HCT116 (cell line): ENCODE results near the gene DOCK3.

ENCODE experiments used
- CEBPB ChIP-seq: IDR thresholded peaks from 2 replicates; pipeline ENCODE4 v1.6.1; 2012; ENCODE audit warnings: low read depth
- EGR1 ChIP-seq: IDR thresholded peaks from 2 replicates; pipeline ENCODE4 v1.6.1; 2012; ENCODE audit warnings: low read depth
- FOSL1 ChIP-seq: IDR thresholded peaks from 2 replicates; pipeline ENCODE4 v1.6.1; 2012; ENCODE audit warnings: low read depth
- JUND ChIP-seq: IDR thresholded peaks from 2 replicates; pipeline ENCODE4 v1.6.1; 2012
- MAX ChIP-seq: IDR thresholded peaks from 2 replicates; pipeline ENCODE4 v1.6.1; 2012
- POLR2AphosphoS5 ChIP-seq: IDR thresholded peaks from 2 replicates; pipeline ENCODE4 v1.6.1; 2011; ENCODE audit warnings: mild to moderate bottlenecking, low read depth, low read length, moderate library complexity
- TF ChIP-seq, protein P1 (sequence below): IDR thresholded peaks from 2 replicates; pipeline ENCODE4 v1.6.1; 2012; ENCODE audit warnings: low read depth
- TF ChIP-seq, protein P2 (sequence below), 3 experiments: fragments of 200-600 bp in 1 of 3; sonication (generic) in 1 of 3; IDR thresholded peaks in 2 of 3; conservative IDR thresholded peaks in 1 of 3; 2 replicates each; pipeline ENCODE4 v1.5.1; 2012 to 2017; ENCODE audit warnings: low read depth in 2 of 3, low read length in 2 of 3, antibody characterized with exemption in 1 of 3, borderline replicate concordance in 1 of 3, control low read depth in 1 of 3, mild to moderate bottlenecking in 1 of 3, mixed read lengths in 1 of 3, mixed run types in 1 of 3, moderate library complexity in 1 of 3; ENCODE audit not compliant: insufficient read depth in 1 of 3

- TF ChIP-seq MAX = no peak
- no peak for TF ChIP-seq EGR1
- TF ChIP-seq JUND = no peak
- peak; percentile 65 for TF ChIP-seq POLR2AphosphoS5
- TF ChIP-seq, protein P1, sequence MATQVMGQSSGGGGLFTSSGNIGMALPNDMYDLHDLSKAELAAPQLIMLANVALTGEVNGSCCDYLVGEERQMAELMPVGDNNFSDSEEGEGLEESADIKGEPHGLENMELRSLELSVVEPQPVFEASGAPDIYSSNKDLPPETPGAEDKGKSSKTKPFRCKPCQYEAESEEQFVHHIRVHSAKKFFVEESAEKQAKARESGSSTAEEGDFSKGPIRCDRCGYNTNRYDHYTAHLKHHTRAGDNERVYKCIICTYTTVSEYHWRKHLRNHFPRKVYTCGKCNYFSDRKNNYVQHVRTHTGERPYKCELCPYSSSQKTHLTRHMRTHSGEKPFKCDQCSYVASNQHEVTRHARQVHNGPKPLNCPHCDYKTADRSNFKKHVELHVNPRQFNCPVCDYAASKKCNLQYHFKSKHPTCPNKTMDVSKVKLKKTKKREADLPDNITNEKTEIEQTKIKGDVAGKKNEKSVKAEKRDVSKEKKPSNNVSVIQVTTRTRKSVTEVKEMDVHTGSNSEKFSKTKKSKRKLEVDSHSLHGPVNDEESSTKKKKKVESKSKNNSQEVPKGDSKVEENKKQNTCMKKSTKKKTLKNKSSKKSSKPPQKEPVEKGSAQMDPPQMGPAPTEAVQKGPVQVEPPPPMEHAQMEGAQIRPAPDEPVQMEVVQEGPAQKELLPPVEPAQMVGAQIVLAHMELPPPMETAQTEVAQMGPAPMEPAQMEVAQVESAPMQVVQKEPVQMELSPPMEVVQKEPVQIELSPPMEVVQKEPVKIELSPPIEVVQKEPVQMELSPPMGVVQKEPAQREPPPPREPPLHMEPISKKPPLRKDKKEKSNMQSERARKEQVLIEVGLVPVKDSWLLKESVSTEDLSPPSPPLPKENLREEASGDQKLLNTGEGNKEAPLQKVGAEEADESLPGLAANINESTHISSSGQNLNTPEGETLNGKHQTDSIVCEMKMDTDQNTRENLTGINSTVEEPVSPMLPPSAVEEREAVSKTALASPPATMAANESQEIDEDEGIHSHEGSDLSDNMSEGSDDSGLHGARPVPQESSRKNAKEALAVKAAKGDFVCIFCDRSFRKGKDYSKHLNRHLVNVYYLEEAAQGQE = no peak
- TF ChIP-seq FOSL1 = no peak
- TF ChIP-seq, protein P2, sequence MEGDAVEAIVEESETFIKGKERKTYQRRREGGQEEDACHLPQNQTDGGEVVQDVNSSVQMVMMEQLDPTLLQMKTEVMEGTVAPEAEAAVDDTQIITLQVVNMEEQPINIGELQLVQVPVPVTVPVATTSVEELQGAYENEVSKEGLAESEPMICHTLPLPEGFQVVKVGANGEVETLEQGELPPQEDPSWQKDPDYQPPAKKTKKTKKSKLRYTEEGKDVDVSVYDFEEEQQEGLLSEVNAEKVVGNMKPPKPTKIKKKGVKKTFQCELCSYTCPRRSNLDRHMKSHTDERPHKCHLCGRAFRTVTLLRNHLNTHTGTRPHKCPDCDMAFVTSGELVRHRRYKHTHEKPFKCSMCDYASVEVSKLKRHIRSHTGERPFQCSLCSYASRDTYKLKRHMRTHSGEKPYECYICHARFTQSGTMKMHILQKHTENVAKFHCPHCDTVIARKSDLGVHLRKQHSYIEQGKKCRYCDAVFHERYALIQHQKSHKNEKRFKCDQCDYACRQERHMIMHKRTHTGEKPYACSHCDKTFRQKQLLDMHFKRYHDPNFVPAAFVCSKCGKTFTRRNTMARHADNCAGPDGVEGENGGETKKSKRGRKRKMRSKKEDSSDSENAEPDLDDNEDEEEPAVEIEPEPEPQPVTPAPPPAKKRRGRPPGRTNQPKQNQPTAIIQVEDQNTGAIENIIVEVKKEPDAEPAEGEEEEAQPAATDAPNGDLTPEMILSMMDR (IDR thresholded peaks at IDR 0.05 in 2 of 3, conservative IDR thresholded peaks at IDR 0.05 in 1 of 3; ENCODE audit: borderline replicate concordance in 1 of 3, insufficient read depth in 1 of 3, low read depth in 2 of 3, low read length in 2 of 3) = peak in 1 of 3 experiments; percentile 84; a peak in 2 of 6 replicates
- no peak for TF ChIP-seq CEBPB
Observed at GRCh38 chr3:51391075-51391565, 716.4 kb downstream of the DOCK3 start, which contains the start of gene RBM15B.
